C4-2B (cell line): ENCODE results near the gene TBL1XR1.

ENCODE experiments used
- ZFX ChIP-seq: fragments of 450-650 bp; IDR thresholded peaks from 2 replicates; pipeline ENCODE4 v1.6.1; 2017
- TF ChIP-seq, protein P1 (sequence below): fragments of 450-650 bp; conservative IDR thresholded peaks from 2 replicates; pipeline ENCODE4 v1.5.1; 2017; ENCODE audit warnings: mild to moderate bottlenecking

GRCh38 chr3:177041730-177042551, 155.3 kb downstream of the TBL1XR1 start:
- TF ChIP-seq, protein P1, sequence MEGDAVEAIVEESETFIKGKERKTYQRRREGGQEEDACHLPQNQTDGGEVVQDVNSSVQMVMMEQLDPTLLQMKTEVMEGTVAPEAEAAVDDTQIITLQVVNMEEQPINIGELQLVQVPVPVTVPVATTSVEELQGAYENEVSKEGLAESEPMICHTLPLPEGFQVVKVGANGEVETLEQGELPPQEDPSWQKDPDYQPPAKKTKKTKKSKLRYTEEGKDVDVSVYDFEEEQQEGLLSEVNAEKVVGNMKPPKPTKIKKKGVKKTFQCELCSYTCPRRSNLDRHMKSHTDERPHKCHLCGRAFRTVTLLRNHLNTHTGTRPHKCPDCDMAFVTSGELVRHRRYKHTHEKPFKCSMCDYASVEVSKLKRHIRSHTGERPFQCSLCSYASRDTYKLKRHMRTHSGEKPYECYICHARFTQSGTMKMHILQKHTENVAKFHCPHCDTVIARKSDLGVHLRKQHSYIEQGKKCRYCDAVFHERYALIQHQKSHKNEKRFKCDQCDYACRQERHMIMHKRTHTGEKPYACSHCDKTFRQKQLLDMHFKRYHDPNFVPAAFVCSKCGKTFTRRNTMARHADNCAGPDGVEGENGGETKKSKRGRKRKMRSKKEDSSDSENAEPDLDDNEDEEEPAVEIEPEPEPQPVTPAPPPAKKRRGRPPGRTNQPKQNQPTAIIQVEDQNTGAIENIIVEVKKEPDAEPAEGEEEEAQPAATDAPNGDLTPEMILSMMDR, result no peak
- no peak for TF ChIP-seq ZFX
